ENCODE measurements around the gene LILRB4.

DNA sequence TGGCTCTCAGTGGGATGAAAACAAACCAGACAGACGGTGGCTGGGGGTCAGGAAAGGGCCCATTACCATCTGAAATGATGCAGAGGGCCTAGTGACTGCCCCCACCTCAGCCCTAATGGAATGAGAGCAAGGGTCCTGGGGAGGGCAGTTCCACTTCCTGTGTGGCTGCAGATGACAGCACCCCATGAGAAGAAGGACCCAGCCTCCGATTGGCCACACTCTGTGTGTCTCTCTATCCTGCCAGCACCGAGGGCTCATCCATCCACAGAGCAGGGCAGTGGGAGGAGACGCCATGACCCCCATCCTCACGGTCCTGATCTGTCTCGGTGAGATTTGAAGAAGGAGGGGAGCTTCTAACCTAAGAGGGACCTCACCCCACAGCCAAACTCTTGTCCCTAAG is 32.0 kb upstream of the LILRB4 start:
- TF ChIP-seq, protein P1, sequence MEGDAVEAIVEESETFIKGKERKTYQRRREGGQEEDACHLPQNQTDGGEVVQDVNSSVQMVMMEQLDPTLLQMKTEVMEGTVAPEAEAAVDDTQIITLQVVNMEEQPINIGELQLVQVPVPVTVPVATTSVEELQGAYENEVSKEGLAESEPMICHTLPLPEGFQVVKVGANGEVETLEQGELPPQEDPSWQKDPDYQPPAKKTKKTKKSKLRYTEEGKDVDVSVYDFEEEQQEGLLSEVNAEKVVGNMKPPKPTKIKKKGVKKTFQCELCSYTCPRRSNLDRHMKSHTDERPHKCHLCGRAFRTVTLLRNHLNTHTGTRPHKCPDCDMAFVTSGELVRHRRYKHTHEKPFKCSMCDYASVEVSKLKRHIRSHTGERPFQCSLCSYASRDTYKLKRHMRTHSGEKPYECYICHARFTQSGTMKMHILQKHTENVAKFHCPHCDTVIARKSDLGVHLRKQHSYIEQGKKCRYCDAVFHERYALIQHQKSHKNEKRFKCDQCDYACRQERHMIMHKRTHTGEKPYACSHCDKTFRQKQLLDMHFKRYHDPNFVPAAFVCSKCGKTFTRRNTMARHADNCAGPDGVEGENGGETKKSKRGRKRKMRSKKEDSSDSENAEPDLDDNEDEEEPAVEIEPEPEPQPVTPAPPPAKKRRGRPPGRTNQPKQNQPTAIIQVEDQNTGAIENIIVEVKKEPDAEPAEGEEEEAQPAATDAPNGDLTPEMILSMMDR (IDR thresholded peaks at IDR 0.05), result no peak
- no peak for TF ChIP-seq POLR2A (IDR thresholded peaks at IDR 0.05)
